AG04449 (cell line): ENCODE data around the gene USP3.
A peak's percentile ranks its signal among the peaks of the same experiment; 100 is the strongest.

Experiments used
- CTCF ChIA-PET: fragments of 350-600 bp; formaldehyde crosslinking; extraction: SDS; loops from one replicate; lab custom pipeline; 2021; ENCODE audit warnings: antibody characterized with exemption; lab: Yijun Ruan, JAX
- POLR2A ChIA-PET: fragments of 400-600, 350-600 bp; formaldehyde crosslinking; extraction: SDS; loops from one replicate; lab custom pipeline; 2020; ENCODE audit warnings: antibody characterized with exemption, inconsistent platforms; lab: Yijun Ruan, JAX
- DNase-seq: peaks from one replicate; pipeline ENCODE4 v3.0.0-alpha.2; 2010; ENCODE audit warnings: low read depth, low spot score
- H3K4me3 ChIP-seq: 2 replicates; pipeline ENCODE4 v1.5.1; 2011; ENCODE audit warnings: low read depth, mild to moderate bottlenecking, control low read depth, low read length
- CTCF ChIP-seq: IDR thresholded peaks from one replicate; pipeline ENCODE4 v1.5.1; 2011; ENCODE audit warnings: mild to moderate bottlenecking, moderate library complexity, low read length, control low read depth, inconsistent platforms; ENCODE audit not compliant: insufficient read depth; ENCODE audit errors: missing control alignments

Gene USP3

GRCh38 chr15:63551400-63551799 lies 47.0 kb downstream of the USP3 start:
- DNase-seq, result no peak
- ChIA-PET CTCF (interaction anchor here (1.0 to 1.6 kb wide), 3 partner anchors 10 to 64 kb away, joined by 3 to 5 read pairs (median 3); no protein-coding TSS in a partner anchor), POLR2A (no interaction called here)
- no peak overlapping the region for H3K4me3 ChIP-seq
- TF ChIP-seq CTCF, result no peak

GRCh38 chr15:63553388-63553791 lies 49.0 kb downstream of the USP3 start:
- H3K4me3 ChIP-seq, result peak overlapping the region; percentile 20; the same call in 1 of the 2 replicates
- CTCF ChIA-PET, result interaction anchor here (1.0 to 2.2 kb wide), 9 partner anchors 7 to 87 kb away, joined by 3 to 8 read pairs (median 4); no protein-coding TSS in a partner anchor
- peak; percentile 96 for DNase-seq
- POLR2A ChIA-PET, result interaction anchor here (1.0 to 2.2 kb wide), 2 partner anchors 43 to 49 kb away, joined by 3 to 8 read pairs; partner anchors contain the start of gene USP3
- TF ChIP-seq CTCF, result no peak

- POLR2A ChIA-PET, result interaction anchor here (2.2 kb wide), 1 partner anchor 50 kb away, joined by 8 read pairs; the partner anchor contains the start of gene USP3
- DNase-seq, result no peak
- H3K4me3 ChIP-seq, result no peak overlapping the region
- CTCF ChIA-PET, result interaction anchor here (0.7 to 2.2 kb wide), 7 partner anchors 8 to 88 kb away, joined by 3 to 8 read pairs (median 5); no protein-coding TSS in a partner anchor
- TF ChIP-seq CTCF, result no peak
These were observed 50.0 kb downstream of the USP3 start for GRCh38 chr15:63554337-63554927.

- no peak for TF ChIP-seq CTCF
- ChIA-PET CTCF (no interaction called here), POLR2A (no interaction called here)
- H3K4me3 ChIP-seq, result no peak overlapping the region
- no peak for DNase-seq
These were observed 51.1 kb downstream of the USP3 start for GRCh38 chr15:63555507-63555906.

- DNase-seq, result no peak
- no peak for TF ChIP-seq CTCF
- ChIA-PET POLR2A (no interaction called here), CTCF (interaction anchor here (1.1 kb wide), 1 partner anchor 69 kb away, joined by 3 read pairs; no protein-coding TSS in a partner anchor)
- no peak overlapping the region for H3K4me3 ChIP-seq
These were observed 51.9 kb downstream of the USP3 start for GRCh38 chr15:63556246-63556645.

- POLR2A ChIA-PET, result no interaction called here
- DNase-seq, result no peak
- CTCF ChIA-PET, result interaction anchor here (0.9 to 1.1 kb wide), 2 partner anchors 16 to 70 kb away, joined by 3 read pairs; no protein-coding TSS in a partner anchor
- no peak for TF ChIP-seq CTCF
- no peak overlapping the region for H3K4me3 ChIP-seq
These were observed 52.3 kb downstream of the USP3 start for GRCh38 chr15:63556736-63557135.
